Caki2 (cell line): ENCODE measurements around the gene PTPRZ1. TPM values are rescaled to one million over a fixed set of nuclear protein-coding genes. Genes with fewer than 3 reads are reported as not detected.

ENCODE experiments used
- DNase-seq: peaks from one replicate; pipeline ENCODE4 v3.0.0-alpha.2; 2015; ENCODE audit warnings: low read depth
- in situ Hi-C: cut with HindIII; loops from 2 replicates; pipeline ENCODE4 v1.10.0; 2016; ENCODE audit warnings: low sequenced_read_pairs, low pct_unique_long_range_greater_than_20kb, mixed read lengths
- total RNA-seq: library from RNA; depleted of rRNA; stranded (reverse); fragments of >200 nt; shearing (Covaris generic); gene quantifications from 2 replicates; pipeline ENCODE4 v1.2.3, GENCODE V29; 2014; ENCODE audit warnings: low replicate concordance

The PTPRZ1 gene
- total RNA-seq, 1 experiment from 2014 or later, result not detected

DNA sequence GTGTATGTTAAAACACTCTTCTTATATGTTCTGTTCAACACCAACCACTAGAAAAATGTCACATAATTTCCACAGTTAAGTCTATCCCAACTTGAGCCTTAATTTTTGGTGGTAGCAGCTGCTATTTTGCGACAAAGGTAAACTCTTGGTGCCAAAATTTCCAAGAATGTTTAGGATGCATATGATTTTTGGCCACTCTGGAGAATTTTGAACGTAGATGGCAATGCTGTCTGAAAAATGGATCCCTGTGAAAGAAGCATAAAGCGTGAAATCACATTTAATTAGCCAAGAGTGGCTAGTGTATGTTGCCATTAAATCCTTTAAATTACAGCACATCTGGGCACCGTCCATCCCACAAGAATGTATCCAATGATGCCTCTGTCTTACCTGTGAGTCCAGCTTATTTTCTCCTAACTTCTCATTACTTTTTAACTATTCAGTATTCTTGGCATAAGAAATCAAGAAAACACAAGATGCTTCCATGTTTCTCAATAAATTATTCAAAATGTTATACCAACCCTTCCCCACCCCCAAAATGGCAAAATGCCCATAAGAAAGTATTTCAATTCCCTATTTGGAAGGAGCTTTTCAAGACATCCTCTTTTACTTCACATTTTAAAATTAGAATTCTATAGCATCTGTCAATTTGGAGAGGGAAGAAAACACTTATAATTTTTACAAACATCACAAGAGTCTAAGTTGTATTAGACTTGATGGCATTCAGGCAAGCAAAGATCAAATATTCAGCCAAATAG, 12.4 kb downstream of the PTPRZ1 start:
- in situ Hi-C loops, result no loop called here
- DNase-seq, result no peak

DNA sequence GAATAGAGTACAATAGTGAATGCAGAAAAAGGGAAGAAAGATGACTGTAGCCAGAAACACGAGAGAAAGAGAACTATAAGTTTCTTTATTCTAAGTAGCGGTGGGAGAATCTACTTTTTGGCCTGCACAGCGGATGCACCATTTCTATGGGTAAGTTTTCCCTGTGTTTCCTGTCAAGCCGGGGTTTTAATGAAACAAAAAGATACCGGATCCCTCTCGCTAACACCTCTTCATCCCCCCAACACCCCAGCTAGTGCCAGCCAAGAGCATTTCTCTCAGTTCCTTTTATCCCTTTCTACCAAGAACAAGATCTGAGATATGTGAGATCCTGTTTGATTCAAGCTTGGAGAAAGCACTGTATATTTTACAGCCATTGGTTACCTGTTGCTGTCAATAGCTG, 14.7 kb downstream of the PTPRZ1 start:
- no peak for DNase-seq
- in situ Hi-C loops, result no loop called here

DNA sequence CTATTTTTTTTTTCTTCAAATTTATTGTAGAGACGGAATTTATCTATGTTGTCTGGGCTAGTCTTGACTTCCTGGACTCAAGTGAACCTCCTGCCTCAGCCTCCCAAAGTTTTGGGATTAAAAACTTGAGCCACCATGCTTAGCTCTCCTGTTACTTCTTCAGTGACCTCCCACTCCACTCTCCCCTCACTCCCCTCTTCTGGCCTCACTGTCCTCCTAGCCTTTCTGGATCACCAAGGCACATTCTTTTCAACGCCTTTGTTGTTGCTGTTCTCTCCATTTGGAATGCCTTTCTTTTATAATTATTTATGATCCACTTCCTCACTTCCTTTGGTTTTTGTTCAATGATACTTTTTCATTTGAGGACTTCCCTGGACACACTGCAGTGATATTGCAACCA, 17.9 kb downstream of the PTPRZ1 start:
- in situ Hi-C loops, result no loop called here
- no peak for DNase-seq

DNA sequence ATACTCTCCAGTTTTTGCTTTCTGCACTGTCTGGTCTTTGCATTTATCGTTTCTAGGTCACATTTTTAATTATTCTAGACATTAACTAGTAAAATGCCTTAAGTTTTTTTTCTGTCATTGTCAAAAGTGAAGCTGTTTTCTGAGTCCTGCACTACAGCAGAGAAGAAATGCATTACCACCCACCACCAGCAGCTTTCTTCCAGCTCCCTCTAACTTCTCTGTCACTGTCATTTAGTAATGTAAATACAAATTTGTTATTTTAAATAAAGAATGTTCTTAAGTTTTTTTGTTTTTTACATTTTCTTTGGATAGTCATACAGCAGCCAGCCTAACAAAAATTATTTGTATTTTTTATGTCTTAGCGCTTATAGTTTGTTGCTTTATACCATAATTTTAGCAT, 18.8 kb downstream of the PTPRZ1 start:
- in situ Hi-C loops, result no loop called here
- DNase-seq, result no peak

DNA sequence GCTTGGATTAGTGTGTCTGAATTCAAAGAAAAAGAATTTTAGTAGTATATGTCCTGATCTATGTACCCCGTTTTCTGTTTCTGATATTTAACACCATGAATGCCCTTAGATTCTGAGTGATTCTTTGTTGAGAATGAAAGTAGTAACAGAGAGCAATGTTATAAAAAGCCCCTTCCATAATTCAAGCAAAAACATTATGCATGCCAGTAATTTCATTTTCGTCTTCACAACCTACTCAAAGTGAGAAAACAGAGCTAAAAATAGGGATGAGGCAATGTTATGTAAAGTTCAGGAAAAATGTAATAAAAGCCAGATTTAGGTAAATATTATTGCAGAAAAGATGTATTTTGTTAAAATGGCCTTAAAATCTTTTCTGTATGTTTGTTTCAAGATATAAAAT, 28.1 kb downstream of the PTPRZ1 start:
- in situ Hi-C loops, result no loop called here
- DNase-seq, result no peak

DNA sequence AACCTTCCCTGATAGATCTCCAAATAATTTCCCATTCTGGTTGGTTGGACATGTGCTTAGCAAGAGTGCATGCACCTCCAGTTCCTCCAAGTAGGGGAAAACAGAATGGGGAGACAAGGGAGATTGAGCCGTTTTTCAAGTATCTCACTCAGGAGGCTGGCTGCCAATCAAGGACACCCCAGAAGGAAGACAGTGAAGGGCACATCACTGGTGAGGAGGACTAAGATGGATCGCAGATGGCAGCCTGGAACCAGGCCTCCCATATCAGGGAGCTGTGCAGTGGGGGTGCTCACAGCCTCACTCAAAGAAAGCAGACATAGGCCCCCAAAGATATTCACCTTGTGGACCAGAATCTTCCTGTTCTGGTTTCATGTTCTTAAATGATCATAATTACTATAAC, 31.2 kb downstream of the PTPRZ1 start:
- in situ Hi-C loops, result no loop called here
- no peak for DNase-seq

DNA sequence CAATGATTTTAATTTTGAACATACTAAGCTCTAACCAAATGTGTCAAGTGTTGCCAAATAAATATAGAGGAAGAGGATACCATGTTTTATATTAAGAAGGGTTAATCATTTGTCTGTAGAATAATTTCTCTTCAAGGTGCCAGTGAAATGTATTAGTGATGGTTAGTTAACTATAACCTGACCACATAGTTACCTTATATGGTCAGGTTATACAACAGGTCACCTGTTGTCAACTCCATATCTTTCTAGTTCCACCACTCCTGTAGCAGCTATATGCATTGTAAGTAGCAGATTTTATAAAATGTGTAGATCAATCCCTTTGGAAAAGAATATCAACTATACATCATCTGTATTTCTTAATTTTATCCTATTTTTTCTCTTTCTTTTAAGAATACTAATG, 35.1 kb downstream of the PTPRZ1 start:
- in situ Hi-C loops, result no loop called here
- DNase-seq, result no peak

DNA sequence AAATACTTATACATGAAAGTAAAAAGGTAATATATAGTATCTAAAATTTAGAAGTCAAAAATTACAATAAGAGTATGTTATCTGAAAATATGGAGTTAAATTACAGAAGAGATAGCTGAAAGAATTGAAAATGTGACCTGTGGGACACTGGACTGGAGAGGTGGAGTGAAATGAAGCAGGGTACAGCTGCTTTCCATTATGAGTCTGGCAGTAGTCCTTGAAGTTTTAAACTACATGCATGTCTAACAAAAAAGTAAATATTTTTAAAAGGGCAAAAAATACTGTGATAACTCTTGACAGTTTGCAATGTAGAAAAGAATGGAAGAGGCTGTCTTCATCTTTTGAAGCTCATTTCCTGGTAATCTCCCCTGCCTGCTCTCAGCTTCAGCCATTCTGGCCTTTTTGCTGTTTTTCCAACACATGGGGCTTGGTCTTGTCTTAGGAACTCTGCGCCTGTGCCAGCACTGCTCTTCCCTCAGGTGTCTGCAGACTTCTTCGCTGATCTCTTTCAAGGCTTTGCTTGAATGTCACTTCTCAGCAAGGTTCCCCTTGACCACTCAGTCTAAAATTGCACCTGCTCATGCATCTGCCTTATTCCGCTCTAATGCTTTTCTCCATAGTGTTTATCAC, 36.9 kb downstream of the PTPRZ1 start:
- in situ Hi-C loops, result no loop called here

DNA sequence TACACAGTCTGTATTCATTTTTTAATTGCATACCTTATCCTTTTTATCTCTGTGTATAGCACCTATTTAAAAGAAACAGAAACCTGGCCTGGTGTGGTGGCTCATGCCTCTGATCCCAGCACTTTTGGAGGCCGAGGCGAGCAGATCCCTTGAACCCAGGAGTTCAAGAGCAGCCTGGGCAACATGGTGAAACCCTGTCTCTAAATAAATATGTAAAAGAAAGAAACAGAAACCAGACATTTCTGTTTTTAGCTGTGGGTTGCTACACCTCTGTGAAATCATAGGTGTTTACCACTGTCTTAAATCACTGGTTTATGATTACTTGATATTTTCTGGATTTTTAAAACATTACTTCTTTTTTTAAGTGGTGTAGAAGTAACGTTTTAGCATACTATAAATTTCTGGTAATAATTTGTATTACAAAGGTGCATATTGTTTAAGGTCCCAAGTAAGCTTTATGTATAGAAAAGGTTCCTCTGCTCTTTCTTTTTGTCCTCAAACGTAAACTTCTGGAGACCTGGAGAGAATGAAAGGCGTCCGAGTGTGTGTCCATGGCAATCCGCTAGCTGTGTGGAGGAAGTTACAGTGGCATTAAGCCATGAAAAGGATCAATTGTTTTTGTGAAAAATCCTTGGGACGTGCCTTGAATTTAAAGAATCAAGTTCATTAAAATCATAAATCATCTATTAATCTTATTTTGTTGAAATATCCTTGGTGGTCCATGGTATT, 41.1 kb downstream of the PTPRZ1 start:
- DNase-seq, result no peak
- in situ Hi-C loops, result no loop called here

More for the DNA sequence above, 36.9 kb downstream of the PTPRZ1 start:
- no peak for DNase-seq

DNA sequence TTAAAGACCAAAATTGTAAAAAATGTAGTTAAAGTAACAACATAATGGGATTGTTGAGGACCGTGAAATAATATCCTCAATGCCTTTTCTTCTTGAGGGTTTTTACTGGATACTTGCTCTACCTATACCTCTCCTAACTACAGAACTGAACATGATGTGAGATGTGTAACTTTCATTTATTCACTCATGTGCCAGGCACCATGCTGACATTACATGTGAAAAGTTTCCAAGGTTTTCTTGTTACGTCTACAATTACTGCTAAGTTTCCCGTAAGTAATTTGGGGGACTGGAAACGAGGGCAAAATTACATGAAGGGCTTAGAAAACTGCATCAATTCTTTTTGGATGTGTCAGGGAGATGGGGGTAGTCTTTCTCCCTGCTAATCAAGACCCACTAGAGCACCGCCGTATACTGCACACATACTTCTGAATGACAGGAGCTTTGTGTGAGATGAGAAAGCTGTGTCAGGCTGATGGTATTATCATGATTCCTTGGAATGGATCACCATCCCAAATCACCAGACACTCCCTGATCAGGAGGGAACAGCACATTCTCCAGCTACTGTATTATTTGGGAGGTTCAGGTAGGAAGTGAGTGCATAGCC, 41.8 kb downstream of the PTPRZ1 start:
- in situ Hi-C loops, result no loop called here
- no peak for DNase-seq

DNA sequence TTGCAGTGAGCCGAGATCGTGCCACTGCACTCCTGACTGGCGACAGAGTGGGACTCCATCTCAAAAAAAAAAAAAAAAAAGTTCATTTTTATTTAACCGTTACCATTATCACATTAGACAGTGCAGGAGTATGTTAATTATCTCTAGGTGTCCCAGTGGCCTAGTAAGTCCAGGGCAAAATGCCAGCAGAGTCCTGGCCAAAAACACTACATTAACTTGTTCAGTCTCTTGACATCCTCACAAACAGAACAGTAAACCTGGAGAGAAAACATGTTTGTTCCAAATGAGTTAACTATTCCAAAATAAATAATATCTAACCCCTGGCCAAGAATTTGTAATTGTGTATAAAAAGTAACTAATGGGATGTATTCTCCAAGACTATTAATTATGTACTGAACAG, 43.2 kb downstream of the PTPRZ1 start:
- in situ Hi-C loops, result no loop called here
- no peak for DNase-seq

DNA sequence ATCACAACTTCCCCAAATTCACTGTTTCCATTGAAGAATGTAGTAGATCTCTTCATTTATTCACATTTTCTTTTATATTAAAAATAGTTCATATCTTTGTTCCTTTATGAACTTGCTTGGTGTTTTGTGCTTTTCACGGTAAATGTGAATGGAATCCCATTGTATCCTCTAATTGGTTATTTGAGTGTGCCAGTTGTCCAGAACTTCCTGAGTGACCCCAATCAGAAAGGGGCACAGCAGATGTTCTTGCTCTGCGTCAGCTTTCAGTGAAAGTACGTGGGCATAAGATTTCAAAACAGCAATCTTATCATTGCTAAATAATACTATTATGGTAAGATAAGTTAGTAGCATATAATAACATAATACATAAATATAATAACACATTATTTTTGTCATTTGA, 47.0 kb downstream of the PTPRZ1 start:
- in situ Hi-C loops, result no loop called here
- DNase-seq, result no peak

DNA sequence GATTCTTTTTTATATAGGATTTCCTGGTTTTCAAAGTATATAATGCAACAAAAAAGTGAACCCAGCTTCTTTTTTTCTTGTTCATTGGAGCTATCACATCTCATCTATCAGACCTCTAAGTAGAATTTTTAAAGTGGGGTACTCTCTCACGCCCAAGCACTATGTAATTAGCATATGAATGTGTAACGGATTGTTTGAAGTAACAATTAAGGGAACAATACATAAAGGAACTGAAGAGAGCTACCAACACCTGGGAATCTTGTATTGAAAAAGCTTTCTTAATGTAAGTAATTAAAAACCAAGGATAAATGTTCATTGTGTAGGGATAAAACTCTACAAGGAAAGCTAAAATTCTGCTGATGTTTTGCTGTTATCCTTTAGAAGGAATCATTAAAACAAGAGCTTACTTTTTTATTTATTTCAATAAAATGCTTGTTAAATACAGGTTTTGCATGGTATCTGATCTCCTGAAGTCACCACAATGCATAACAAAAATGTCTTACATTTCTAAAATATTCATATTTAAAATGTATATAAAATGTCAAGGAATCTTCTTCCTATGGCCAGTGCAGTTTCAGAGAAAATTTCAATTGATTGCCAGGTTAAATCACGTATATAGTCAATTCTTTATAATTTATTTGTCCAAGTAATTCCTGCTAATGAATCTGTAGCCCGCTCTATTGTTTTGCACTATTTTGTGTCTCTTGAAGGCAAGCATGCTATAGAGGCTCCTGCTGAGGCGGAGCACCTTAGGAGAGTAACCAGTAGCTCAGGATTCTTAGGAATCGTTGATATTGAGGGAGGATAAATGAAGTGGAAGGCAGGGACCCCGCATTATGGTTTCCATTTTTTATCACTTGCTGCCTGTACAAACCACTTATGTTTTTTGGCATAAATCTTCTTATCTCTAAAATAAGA, 51.6 kb downstream of the PTPRZ1 start:
- in situ Hi-C loops, result no loop called here
- no peak for DNase-seq

DNA sequence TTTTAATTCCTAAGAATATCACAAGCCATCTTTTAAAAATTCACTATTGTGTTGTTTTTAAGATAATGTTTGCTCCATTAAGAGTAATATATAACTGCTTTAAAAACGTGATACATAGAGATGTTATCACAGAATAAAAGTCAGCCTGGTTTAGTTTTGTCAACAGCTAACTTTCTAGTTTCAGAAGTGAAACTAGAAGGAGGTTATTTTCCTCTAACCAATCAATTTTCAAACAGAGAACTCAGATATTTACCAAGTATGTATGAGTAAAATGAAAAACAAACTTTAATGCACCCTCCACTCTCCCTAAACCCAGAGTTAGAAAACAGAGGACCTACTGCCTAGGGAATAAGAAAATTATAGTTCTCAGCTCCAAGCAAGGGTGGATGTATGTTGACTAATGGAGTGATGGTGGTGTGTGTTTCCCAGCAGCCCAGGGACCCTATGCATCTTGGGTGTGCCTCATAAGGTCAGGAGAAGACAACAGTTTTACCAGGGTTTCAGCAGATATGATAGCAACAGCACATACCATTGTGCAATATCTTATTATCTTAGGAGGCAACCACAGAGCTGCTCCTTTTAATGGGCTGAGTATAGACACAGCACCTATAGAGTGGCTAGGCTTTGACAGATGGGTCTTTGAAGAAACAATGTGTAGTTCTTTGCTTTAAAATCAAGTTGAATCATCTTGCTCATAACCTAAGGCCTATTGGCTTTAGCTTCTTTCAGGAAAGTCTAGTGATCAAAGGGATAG, 58.4 kb downstream of the PTPRZ1 start:
- in situ Hi-C loops, result no loop called here
- DNase-seq, result no peak

DNA sequence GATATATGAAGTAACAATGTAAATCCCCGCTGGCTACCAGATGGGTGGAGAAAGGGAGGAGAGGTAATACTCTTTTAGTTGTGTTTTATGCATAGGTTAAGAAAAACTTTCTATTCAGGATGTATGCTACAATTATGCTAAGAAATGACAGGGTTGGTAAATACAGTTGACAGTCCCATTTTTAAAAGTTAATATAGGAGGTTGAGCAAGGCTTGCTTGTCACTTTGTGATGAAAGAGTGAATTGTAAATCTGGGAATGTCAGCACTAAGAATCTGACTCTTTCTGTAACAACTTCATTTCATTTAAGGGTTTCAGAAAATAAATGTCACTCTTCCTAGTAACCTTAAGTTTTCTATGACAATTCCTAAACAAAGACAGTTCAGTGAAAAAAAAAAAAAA, 59.8 kb downstream of the PTPRZ1 start:
- in situ Hi-C loops, result no loop called here
- DNase-seq, result no peak

DNA sequence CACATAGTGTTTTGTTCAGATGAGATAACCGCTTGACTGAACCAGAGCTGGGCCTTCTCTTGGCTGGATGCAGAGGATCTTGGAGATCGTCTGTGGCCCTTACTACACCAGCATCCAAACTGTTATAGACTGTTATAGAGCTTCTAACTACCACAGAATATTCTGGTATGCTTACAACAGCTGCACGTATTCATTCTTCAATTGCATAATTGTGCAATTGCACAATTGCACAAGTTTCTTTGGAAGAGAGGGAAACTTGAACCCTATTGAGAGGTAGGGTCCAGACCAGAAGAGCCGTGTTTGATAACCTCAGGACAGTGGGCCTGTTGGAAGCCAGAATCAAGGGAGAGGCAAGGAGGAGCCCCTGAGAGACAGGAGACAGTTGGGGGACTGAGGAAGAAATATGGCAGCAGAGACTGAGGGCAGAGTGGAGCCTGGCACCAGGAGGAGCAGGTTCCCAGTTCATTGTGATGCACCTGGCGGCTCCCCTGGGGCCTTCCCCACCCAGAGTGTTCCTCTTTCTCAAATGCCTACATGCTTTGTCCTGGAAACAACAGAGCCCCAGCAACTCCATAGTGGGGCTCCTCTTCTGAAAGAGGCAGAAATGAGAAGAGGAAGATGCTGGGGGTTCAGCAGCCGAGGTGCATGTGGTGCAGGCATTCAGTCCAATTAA, 64.1 kb downstream of the PTPRZ1 start:
- no peak for DNase-seq
- in situ Hi-C loops, result no loop called here

DNA sequence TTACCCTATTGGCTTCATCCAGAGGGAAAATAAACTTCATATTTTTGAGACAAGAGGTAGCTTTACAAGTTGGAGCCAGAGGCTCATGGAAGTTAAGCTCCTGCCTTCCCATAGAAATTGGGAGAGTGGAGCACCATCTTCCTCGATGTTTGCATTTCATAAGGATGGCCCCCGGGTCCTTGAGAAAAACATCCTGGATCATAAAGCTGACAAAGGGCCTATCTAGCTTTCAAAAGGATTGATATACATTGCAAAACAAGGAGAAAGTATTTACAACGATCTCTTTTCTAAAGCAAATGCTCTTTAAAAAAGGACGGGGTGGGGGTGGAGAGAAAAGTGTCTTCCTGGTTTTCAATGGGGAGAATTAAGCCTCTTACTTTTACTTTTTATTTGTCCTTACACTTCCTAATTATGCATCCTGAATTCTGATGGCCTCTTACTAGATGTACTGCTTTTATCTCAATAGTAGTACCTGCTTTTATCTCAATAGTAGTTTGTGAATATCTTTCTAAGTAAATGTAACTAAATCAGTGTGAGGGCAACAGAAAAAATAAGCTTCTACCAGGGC, 65.6 kb downstream of the PTPRZ1 start:
- in situ Hi-C loops, result no loop called here

More for the DNA sequence above, 65.6 kb downstream of the PTPRZ1 start:
- no peak for DNase-seq
